ENCODE results near the gene LDLRAD4. TPM values are rescaled to one million over a fixed set of nuclear protein-coding genes. Genes with fewer than 3 reads are reported as not detected.

Gene LDLRAD4
- total RNA-seq, 1 donor from 2014 or later: 1.4 TPM

GRCh38 chr18:13511961-13512577, 293.5 kb downstream of the LDLRAD4 start:
- Mint-ChIP-seq H3K36me3 (ENCODE audit: low read depth) (peaks cover 3% of the 10 kb centered on the region), H3K27ac (ENCODE audit: unreplicated experiment) (no peak overlapping the region), H3K4me1 (no peaks in the 10 kb centered on the region), H3K9me3 (peaks cover 3% of the 10 kb centered on the region), H3K27me3 (ENCODE audit: low read depth) (peaks cover 2% of the 10 kb centered on the region), H3K4me3 (no peak overlapping the region)
- TF ChIP-seq CTCF (conservative IDR thresholded peaks at IDR 0.05): no peak
- DNase-seq (ENCODE audit: low read depth, low spot score): no peak

GRCh38 chr18:13513021-13513420, 294.5 kb downstream of the LDLRAD4 start:
- H3K4me1 Mint-ChIP-seq: no peaks in the 10 kb centered on the region
- no peak overlapping the region for H3K27ac Mint-ChIP-seq (ENCODE audit: unreplicated experiment)
- H3K36me3 Mint-ChIP-seq (ENCODE audit: low read depth): peaks cover 5% of the 10 kb centered on the region
- no peak overlapping the region for H3K4me3 Mint-ChIP-seq
- H3K9me3 Mint-ChIP-seq: peaks cover 5% of the 10 kb centered on the region
- H3K27me3 Mint-ChIP-seq (ENCODE audit: low read depth): peaks cover 2% of the 10 kb centered on the region
- no peak for DNase-seq (ENCODE audit: low read depth, low spot score)
- no peak for TF ChIP-seq CTCF (conservative IDR thresholded peaks at IDR 0.05)

GRCh38 chr18:13513481-13513880, 294.9 kb downstream of the LDLRAD4 start:
- H3K4me1 Mint-ChIP-seq: no peaks in the 10 kb centered on the region
- no peak overlapping the region for H3K4me3 Mint-ChIP-seq
- TF ChIP-seq CTCF (conservative IDR thresholded peaks at IDR 0.05): no peak
- DNase-seq (ENCODE audit: low read depth, low spot score): no peak
- H3K36me3 Mint-ChIP-seq (ENCODE audit: low read depth): peaks cover 7% of the 10 kb centered on the region
- H3K9me3 Mint-ChIP-seq: peaks cover 7% of the 10 kb centered on the region
- H3K27ac Mint-ChIP-seq (ENCODE audit: unreplicated experiment): no peak overlapping the region
- peaks cover 2% of the 10 kb centered on the region for H3K27me3 Mint-ChIP-seq (ENCODE audit: low read depth)

GRCh38 chr18:13514558-13514957, 296.0 kb downstream of the LDLRAD4 start:
- H3K9me3 Mint-ChIP-seq: peaks cover 4% of the 10 kb centered on the region
- no peak overlapping the region for H3K4me3 Mint-ChIP-seq
- no peak overlapping the region for H3K27ac Mint-ChIP-seq (ENCODE audit: unreplicated experiment)
- no peak for DNase-seq (ENCODE audit: low read depth, low spot score)
- peaks cover 4% of the 10 kb centered on the region for H3K36me3 Mint-ChIP-seq (ENCODE audit: low read depth)
- no peak for TF ChIP-seq CTCF (conservative IDR thresholded peaks at IDR 0.05)
- peaks cover 2% of the 10 kb centered on the region for H3K27me3 Mint-ChIP-seq (ENCODE audit: low read depth)
- H3K4me1 Mint-ChIP-seq: no peaks in the 10 kb centered on the region

GRCh38 chr18:13516855-13517254, 298.3 kb downstream of the LDLRAD4 start:
- peaks cover 4% of the 10 kb centered on the region for H3K36me3 Mint-ChIP-seq (ENCODE audit: low read depth)
- H3K4me3 Mint-ChIP-seq: no peak overlapping the region
- no peaks in the 10 kb centered on the region for H3K4me1 Mint-ChIP-seq
- H3K27me3 Mint-ChIP-seq (ENCODE audit: low read depth): no peaks in the 10 kb centered on the region
- DNase-seq (ENCODE audit: low read depth, low spot score): no peak
- peaks cover 4% of the 10 kb centered on the region for H3K9me3 Mint-ChIP-seq
- TF ChIP-seq CTCF (conservative IDR thresholded peaks at IDR 0.05): no peak
- H3K27ac Mint-ChIP-seq (ENCODE audit: unreplicated experiment): no peak overlapping the region

Measured in neural crest cell (in vitro differentiated cells).